Measurements from ENCODE around the gene ACSL5.
"Not testable (repeated sequence)": the region's sequence is repeated elsewhere in the genome, so short reads cannot be mapped to it uniquely, and the experiment has no call there.

ACSL5 gene

DNA sequence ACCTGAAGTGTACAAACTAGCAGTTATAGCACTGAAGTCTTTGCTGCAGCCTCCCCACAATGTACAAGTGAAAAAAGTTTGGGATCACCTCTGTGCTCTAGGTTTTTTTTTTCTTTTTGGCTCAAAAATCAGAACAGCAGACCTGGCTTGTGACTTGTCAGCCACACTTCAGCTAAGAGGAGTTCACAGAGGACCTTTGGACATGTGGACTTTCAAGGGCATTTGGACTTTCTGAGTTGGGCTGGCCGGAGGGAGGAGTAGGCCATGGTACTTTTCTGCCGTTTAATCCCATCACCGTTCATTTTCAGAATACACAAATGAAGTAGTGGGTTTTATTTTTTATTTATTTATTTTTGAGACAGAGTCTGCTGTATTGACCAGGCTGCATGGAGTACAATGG is 21.9 kb upstream of the ACSL5 start:
- DNase-seq (ENCODE audit: low spot score): no peak

DNA sequence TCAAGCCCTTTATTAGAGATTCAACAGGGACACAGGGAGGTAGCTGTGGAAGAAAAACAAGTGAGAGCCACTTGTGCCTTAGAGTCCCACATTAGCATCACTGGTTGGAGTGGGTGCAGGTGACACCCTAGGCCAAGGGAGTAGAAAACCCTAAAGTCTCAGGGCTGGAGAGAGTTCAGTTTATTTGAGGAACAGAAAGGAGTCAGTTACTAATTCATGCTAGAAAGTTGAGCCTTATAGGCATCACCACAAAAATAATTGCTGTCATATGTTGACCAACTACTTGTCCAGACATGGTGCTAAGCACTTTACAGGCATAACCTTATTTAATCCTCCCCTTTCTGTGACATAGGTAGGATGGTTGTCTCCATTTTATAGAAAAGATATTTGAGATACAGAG is 20.9 kb upstream of the ACSL5 start:
- DNase-seq (ENCODE audit: low spot score): no peak

DNA sequence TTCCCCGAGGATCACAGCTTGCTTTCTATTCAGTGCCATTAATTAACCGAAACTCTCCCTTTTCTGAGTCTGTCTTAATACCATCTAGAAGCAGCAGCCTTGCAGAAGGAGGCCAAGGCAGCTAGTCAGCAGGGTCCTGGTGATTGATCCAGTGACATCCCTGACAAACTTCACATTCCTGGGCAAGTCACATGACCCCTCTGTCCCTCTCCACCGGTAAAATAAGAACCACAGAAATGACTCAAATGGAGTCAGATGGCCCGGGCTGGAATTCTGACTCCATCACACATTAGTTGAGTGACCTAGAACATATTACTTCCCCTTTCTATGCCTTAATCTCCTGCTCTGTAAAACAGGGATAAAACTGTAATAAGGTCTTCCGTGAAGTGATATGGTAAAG is 17.2 kb upstream of the ACSL5 start:
- no peak for DNase-seq (ENCODE audit: low spot score)

DNA sequence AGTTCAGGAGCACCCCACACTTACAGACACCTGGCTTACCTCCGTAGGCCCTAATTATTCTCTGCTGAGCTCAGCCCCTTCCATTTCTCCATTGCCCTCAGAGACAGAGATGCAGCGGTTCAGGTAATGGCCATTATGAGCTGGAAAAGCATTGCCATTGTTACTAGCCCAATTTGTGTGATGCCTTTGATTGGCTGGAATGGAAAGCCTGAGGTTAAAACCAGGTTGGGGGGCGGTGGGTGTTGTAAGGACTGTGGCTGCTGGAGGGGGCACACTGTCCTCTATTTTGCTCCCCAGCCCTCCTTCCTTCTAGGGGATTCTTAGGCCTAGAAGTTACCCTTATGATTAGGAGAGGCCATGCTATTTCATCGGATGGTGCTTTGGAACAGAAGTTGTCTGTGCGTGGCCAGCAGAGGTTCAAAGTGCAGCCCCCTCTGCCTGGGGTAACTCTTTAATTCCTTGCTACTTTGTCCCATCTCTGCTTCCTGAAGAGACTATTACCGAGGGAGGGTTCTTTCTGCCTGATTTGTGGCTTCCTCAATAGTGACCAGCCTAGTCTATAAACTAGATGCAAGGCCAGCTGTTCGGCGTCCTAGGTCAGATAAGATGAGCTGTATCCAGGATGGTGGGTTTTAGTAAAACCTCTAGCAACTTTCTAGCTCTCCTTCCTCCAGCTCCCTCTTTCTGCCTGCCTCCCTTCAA is 14.2 kb upstream of the ACSL5 start:
- DNase-seq (ENCODE audit: low spot score): no peak

DNA sequence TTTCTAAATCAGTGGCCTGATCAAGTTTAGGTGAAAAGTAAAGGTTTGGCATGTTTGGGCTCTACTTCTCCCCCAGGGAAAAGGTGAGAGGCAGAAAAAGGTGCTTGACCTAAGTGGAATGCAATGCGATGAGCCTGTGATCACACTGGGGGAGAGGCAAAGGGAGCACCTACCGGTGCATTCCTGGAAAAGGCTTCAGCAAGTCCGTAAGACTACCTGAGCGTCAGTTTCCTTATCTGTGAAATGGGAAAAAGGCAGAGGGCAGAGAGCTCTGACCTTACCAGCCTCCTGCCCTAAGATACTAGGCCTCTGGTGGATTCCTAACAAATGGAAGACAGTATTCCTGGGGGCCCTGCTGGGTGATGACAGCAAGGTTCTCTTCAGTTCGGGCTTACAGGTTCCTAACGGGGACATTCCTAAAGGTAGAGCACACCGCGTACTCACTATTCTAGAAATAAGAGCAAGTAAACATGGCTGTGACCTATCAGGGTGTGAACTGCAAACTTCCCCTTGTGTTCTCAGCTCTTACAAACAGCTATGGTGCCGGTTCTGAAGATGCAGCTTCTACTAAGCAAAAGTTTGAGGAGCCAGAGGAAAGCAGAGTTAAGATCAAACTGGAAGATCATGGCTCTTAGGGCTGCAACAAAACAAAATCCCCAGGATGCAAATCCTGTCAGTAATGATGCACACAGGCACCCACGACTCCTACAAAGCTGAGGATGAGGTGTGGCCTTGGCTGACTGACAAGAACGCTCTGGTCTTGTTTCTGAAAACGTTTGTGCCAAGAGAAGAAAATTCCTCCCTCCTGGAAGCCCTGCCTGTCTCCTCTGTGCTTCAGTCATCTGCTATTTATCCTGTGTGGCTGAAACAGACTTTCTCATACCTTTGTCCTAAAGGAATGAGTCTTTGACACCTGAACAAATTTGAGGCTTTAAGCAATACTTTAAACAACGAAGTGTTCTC is 13.3 kb upstream of the ACSL5 start:
- no peak for DNase-seq (ENCODE audit: low spot score)

DNA sequence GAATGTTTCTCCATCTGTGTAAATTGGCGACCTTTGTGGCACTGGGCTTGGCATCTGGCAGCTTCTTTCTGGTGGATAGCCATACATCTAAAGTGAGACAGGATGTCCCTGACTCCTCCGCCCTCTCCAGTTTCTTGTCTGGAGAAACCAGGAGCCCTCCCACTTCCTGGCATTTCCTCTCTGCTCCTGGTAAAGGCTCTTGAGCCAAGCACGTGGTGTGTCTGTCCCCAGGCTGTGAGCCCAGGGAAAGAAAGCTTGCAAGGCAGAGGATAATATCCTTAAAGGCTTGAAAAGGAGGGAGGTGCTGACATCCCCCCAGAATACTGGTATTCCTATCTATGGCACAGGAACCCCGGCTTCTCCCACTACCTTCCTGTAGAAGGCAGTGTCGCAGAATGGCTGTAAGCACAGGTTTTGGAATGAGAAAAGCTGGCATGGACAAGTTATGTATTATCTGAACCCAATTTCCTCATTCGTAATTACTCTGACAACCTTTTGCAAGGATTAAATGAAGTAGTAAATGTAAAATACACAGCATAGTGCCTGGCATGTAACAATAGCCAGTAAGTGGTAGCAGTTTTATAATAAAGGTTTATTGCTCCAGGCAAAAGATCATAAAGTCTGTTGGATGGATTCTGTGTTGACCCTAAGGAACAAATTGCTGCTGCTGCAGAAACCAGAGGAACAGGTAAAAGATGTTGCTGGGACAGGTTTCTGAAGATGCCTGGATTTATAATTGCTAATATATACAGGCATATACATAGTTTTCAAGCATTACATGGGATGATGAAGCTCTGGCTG is 11.8 kb upstream of the ACSL5 start:
- DNase-seq (ENCODE audit: low spot score): no peak

DNA sequence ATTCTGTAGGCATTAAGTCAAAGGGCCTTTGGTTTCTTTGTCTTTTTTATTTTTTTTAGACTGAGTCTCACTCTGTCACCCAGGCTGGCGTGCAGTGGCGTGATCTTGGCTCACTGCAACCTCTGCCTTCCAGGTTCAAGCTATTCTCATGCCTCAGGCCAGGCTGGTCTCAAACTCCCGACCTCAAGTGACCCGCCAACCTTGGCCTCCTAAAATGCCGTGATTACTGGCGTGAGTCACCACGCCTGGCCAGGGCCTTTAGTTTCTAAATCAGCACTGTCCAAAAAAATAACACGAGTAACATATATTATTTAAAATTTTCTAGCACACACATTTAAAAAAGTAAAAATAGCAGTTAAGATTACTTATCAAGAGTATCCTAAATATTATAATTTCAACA is 11.1 kb upstream of the ACSL5 start:
- DNase-seq (ENCODE audit: low spot score): no peak

DNA sequence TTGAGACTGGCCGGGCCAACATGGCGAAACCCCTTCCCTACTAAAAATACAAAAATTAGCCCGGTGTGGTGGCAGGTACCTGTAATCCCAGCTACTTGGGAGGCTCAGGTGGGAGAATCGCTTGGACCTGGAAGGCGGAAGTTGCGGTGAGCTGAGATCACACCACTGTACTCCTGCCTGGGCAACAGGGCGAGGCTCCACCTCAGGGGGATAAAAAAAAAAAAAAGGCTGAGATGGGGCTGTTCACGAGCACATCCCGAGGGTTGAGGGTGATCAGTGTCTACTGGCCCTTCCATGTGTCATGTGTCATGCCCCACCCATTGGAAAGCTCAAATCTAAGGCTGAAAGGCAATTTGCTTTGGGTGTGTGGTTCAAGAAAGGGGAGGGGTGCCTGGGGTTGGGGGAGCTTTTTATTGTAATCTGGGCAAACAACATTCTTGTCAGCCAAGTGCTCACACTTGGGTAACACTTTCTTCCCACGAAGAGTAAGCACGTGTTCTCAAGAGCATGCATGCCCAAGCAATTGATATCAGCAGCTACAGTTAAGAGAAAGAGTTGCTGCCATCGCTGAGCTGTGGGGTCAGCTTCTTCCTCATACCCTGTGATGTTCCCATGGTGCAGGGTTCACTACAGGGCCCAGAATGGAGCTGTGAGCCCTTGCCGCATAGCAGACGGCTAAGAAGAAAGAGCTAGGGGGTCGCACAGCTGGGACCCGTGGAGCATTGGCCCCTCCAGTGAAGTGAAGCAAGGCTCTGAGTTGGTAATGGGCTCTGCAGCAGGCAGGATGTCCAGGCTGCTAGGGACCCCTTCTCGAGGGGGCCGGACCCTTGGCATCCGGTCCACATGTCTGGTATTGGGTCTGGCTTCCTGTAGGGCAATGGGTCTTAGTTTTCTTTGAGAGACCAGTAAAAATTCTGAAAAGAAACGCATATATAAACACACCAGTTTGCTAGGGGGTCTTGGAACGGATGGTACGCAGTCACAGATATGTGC is 9.9 kb upstream of the ACSL5 start:
- no peak for DNase-seq (ENCODE audit: low spot score)

DNA sequence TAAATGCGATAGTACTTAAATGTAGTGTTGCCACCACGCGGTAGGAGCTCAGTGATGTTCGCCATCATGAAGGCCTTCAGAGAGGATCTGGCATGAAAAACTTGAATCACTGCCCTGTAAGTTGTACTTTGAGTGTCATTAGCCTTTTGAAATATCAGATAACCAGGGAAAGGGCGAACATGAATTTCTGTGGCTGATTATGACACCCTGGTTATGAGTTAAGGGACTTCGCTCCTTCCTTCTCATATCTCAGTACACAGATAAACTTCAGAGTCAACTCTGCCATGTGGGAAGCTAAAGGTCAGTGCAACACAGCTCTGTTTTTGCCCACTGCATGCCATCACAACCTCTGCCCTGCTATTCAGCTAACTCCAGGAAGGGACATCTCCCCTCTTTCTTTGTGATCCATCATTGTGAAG is 8.9 kb upstream of the ACSL5 start:
- no peak for DNase-seq (ENCODE audit: low spot score)

DNA sequence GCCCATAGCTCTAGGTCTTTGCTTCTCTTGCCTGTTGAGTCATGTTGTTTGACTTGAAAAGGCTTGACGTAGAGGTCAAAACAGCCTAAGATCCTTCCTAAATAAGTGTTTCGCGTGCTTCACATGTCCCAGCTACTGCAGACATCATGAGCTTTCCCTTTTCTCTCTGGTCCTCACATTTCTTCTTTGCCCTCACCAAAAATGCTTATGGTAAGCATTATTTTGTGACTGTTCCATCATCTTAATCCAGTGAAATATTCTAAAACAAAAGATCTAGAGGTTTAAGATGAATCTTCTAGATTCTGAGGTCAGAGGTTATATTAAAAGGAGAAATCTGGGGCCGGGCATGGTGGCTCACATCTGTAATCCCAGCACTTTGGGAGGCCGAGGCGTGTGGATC is 8.5 kb upstream of the ACSL5 start:
- DNase-seq (ENCODE audit: low spot score): no peak

DNA sequence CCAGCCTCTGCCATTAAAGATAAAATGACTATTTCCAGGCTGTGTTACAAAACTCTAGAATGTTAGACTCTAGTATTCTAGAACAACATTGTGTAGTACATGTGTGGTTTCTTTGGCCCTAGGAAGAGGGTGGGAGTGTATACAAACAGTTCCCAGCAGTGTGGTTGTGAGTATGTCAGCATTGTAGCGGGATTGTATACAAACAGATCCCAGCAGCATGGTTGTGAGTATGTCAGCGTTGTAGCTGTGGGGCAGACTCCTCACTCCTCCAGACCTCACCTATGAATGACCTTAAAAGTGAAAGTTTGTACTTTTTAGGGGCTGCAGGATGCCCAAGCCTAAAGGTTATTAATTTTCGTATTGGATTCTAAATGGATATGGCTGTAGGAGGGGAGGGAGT is 6.9 kb upstream of the ACSL5 start:
- DNase-seq (ENCODE audit: low spot score): no peak

DNA sequence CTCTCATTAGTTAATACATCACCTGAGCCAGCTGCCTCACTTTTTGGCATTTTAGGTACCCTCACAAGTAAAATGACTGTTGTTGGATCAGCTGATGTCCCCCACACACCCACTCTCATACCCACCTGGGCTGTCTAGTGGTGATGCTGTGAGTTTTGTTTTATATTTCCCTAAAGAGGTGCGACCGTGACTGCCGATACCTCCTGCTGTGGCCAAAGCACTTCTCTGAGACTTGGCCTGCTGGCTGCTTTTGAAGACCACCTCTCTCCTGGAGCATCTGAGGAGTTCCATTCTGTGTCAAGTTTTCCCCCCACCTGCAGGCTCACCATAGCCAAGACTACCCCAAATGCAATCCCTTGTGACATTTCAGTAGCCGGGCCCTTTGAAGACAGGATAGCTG is 6.4 kb upstream of the ACSL5 start:
- no peak for DNase-seq (ENCODE audit: low spot score)

DNA sequence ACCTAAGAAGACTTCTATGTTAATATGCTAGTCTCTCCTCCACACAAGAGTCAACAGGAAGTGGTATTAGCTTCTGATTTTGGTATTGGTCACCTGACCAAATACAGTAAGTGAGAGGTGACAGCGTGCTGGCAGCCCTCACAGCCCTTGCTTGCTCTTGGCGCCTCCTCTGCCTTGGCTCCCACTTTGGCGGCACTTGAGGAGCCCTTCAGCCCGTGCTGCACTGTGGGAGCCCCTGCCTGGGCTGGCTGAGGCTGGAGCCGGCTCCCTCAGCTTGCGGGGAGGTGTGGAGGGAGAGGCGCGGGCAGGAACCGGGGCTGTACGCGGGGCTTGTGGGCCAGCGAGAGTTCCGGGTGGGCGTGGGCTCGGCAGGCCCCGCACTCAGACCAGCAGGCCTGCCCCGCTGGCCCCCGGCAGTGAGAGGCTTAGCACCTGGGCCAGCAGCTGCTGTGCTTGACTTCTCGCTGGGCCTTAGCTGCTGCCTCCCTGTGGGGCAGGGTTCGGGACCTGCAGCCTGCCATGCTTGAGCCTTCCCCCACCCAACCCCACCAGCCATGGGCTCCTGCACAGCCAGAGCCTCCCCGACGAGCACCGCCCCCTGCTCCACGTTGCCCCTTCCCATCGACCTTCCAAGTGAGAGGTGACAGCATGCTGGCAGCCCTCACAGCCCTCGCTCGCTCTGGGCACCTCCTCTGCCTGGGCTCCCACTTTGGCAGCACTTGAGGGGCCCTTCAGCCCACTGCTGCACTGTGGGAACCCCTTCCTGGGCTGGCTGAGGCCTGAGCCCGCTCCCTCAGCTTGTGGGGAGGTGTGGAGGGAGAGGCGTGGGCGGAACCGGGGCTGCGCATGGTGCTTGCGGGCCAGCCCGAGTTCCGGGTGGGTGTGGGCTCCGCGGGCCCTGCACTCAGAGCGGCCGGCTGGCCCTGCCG is 4.2 kb upstream of the ACSL5 start:
- no peak for DNase-seq (ENCODE audit: low spot score)

DNA sequence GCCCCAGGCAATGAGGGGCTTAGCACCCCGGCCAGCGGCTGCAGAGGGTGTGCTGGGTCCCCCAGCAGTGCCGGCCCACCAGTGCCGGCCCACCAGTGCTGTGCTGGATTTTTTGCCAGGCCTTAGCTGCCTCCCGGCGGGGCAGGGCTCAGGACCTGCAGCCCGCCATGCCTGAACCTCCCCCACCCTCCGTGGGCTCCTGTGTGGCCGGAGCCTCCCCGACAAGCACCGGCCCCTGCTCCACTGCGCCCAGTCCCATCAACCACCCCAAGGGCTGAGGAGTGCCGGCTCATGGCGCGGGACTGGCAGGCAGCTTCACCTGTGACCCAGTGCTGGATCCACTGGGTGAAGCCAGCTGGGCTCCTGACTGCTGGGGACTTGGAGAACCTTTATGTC is 3.5 kb upstream of the ACSL5 start:
- DNase-seq (ENCODE audit: low spot score): no peak

DNA sequence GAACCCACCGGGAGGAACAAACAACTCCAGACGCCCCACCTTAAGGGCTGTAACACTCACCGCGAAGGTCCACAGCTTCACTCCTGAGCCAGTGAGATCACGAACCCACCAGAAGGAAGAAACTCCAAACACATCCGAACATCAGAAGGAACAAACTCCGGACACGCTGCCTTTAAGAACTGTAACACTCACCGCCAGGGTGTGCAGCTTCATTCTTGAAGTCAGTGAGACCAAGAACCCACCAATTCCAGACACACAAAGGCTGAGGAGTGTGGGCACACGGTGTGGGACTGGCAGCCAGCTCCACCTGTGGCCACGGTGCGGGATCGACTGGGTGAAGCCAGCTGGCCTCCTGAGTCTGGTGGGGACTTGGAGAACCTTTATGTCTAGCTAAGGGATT is 2.6 kb upstream of the ACSL5 start:
- DNase-seq (ENCODE audit: low spot score): not testable (repeated sequence)

DNA sequence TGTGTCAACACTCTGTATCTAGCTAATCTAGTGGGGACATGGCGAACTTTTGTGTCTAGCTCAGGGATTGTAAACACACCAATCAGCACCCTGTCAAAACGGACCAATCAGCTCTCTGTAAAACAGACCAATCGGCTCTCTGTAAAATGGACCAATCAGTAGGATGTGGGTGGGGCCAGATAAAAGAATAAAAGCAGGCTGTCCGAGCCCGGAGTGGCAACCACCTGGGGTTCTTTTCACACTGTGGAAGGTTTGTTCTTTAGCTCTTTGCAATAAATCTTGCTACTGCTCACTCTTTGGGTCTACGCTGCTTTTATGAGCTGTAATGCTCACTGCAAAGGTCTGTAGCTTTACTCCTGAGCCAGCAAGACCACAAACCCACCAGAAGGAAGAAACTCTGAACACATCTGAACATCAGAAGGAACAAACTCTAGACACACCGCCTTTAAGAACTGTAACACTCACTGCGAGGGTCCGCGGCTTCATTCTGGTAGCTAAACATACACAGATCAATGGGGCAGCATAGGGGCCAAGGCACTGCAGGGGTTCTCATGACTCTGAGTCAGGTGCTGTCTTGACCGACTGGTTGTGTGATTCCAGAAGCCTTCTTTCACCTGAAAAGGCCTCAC is 1.6 kb upstream of the ACSL5 start:
- DNase-seq (ENCODE audit: low spot score): not testable (repeated sequence)

DNA sequence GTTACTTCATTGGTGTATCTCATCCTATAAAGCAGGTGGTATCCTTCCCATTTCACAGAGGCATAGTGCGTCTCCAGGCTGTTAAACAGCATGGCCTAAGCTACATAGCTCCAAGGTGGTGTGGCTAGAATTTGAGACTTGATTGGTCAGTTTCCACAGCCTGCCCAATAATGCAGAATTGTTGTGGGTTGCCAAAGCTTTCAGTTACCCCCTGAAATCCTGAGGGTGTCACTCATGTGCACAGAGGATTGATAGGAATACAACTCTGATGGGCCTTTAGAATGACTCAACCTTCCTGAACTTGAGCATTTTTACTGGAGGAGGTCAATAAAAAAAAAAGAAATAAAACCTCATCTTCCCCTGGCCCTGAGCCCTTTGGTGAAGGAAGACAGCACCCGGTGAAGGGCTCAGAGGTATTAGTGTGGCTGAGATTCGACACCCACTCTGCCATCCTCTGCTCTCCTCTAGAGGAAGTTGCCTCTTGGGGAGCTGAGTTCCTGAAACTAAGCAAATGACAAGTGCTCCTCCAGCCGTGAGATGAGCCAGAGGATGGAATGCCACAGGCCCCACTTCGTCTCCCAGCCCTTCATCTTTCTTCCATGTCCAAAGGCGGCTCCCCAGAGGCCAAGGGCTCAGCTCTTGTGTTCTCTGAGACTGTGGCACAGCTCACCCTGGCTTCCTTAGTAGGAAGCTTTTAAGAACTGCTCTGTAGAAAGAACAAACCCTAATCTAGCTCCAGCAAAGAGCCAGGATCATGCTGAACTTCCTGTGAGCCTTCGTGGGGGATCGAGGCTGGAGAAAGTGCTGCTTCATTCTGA is 1.0 kb downstream of the ACSL5 start:
- no peak for DNase-seq (ENCODE audit: low spot score)

DNA sequence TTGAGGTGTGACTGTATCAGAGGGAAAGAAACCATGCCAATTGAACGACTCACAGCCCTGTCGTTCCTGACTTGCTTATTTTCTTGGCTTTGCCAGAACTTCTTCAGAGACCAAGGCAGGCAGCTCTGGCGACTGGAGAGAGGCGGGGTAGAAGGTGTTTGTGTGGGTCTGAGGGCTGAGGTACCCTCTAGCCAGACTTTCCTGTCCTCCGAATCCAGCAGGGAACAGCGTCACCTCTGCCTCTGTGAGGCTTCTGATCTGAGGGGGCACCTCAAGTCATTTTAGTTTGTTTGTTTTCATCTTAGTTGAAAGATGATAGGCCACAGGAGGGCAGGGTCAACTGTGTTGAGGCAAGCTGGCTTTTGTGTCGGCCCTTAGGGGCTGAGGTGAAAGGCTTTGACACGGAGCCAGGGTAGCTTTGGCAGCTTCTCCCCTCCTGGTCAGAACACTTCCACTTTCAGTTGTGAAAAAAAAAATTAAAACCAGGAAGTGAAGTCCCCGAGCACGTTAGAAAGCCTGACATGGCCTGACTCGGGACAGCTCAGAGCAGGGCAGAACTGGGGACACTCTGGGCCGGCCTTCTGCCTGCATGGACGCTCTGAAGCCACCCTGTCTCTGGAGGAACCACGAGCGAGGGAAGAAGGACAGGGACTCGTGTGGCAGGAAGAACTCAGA is 1.9 kb downstream of the ACSL5 start:
- no peak for DNase-seq (ENCODE audit: low spot score)
